SH-SY5Y (cell line): ENCODE data around the gene TCF20.

Experiments
- GATA2 ChIP-seq: IDR thresholded peaks from 2 replicates; pipeline ENCODE4 v1.6.1; 2011; ENCODE audit warnings: mild to moderate bottlenecking, low read depth, low read length
- GATA3 ChIP-seq: IDR thresholded peaks from 2 replicates; pipeline ENCODE4 v1.6.1; 2011; ENCODE audit warnings: low read depth, mild to moderate bottlenecking, low read length, moderate library complexity

DNA sequence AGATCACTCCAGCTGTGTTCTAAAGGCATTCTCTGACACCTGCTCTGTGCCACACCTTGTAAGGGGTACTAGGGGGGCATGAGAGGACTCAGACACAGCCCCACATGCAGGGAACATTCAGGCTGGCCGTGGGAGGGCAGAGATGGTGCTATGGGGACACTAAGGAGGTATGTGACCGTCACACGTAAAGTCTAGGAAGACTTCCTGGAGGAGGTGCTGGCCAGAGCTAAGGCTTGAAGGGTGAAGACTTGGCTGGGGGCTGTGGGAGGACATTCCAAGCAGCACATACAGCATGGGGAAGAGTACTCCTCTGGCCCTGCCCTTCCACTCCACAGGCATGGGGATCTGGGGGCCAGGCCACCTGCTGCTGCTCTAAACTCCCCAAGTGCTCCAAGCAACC is 48.5 kb upstream of the TCF20 start:
- no peak for TF ChIP-seq GATA3
- no peak for TF ChIP-seq GATA2
